Measurements from ENCODE around the gene PRR3.

Gene PRR3

GRCh38 chr6:30571762-30572082, 14.6 kb downstream of the PRR3 start:
- DNase-seq (ENCODE audit: low spot score) = no peak

- DNase-seq (ENCODE audit: low spot score) = no peak
These were observed 15.1 kb downstream of the PRR3 start for GRCh38 chr6:30572148-30572547.

DNA sequence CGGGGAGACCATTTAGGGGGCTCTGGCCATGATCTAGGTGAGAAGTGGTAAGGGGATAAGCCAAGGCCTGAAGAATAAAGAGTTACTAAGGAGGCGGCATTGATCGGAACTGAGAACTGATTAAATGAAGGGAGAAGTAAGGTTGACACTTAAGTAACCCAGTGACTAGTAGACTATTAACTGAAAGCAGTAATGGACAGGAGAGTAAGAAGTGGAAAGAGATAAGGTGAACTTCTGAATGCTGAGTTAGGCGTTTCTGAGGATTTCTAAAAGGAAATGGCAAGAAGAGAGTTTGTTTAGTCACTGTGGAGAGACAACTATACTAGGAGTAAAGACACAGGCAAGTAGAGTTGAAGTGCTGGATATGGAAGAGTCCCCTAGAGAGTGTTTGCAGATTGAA, 16.0 kb downstream of the PRR3 start:
- DNase-seq (ENCODE audit: low spot score) = no peak

- no peak for DNase-seq (ENCODE audit: low spot score)
These were observed 21.0 kb downstream of the PRR3 start for GRCh38 chr6:30578051-30578450.

DNA sequence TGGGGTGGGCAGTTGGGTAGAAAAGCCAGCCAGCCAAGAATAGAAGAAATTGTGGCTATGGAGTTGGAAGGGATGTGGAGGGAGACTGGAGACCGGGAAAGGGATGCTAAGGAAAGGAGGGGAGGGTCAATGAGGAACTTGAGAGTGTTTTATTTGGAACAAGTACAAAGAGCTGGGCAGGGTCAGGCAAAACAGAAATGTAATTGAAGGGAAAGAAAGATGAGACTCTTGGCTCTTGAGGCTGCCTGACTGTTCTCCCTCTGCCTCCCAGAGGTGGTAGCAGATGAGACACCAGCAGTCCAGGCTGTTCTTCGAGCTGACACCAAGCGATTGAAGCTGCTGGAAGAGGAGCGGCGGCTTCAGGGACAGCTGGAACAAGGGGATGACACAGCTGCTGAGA, 26.8 kb downstream of the PRR3 start:
- no peak for DNase-seq (ENCODE audit: low spot score)

DNA sequence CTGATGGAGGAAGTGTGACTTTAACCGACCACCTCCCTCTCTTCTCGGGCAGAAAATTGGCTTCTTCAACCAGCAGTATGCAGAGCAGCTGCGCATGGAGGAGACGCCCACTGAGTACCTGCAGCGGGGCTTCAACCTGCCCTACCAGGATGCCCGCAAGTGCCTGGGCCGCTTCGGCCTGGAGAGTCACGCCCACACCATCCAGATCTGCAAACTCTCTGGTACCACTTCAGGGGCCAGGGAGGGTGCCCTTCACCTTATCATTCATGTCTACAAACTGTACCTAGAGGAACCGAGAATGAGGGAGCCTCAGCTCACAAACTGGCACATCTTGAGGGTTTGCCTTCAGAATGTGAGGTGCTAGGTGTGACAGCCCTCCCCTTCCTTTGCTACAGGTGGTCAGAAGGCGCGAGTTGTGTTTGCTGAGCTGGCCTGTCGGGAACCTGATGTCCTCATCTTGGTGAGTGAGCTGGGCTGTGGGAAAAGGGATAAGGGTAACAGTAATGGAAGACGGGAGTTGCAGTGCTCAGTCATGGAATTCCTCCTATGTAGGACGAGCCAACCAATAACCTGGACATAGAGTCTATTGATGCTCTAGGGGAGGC, 32.8 kb downstream of the PRR3 start:
- DNase-seq (ENCODE audit: low spot score) = no peak

DNA sequence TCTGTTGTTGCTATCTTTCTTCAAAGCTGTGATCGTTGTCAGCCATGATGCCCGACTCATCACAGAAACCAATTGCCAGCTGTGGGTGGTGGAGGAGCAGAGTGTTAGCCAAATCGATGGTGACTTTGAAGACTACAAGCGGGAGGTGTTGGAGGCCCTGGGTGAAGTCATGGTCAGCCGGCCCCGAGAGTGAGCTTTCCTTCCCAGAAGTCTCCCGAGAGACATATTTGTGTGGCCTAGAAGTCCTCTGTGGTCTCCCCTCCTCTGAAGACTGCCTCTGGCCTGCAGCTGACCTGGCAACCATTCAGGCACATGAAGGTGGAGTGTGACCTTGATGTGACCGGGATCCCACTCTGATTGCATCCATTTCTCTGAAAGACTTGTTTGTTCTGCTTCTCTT, 33.4 kb downstream of the PRR3 start:
- no peak for DNase-seq (ENCODE audit: low spot score)

DNA sequence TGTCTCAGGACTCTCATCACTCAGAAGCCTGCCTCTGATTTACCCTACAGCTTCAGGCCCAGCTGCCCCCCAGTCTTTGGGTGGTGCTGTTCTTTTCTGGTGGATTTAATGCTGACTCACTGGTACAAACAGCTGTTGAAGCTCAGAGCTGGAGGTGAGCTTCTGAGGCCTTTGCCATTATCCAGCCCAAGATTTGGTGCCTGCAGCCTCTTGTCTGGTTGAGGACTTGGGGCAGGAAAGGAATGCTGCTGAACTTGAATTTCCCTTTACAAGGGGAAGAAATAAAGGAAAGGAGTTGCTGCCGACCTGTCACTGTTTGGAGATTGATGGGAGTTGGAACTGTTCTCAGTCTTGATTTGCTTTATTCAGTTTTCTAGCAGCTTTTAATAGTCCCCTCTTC, 33.9 kb downstream of the PRR3 start:
- peak; percentile 71 for DNase-seq (ENCODE audit: low spot score)

- DNase-seq (ENCODE audit: low spot score) = no peak
These were observed 35.2 kb downstream of the PRR3 start for GRCh38 chr6:30592287-30592686.

DNA sequence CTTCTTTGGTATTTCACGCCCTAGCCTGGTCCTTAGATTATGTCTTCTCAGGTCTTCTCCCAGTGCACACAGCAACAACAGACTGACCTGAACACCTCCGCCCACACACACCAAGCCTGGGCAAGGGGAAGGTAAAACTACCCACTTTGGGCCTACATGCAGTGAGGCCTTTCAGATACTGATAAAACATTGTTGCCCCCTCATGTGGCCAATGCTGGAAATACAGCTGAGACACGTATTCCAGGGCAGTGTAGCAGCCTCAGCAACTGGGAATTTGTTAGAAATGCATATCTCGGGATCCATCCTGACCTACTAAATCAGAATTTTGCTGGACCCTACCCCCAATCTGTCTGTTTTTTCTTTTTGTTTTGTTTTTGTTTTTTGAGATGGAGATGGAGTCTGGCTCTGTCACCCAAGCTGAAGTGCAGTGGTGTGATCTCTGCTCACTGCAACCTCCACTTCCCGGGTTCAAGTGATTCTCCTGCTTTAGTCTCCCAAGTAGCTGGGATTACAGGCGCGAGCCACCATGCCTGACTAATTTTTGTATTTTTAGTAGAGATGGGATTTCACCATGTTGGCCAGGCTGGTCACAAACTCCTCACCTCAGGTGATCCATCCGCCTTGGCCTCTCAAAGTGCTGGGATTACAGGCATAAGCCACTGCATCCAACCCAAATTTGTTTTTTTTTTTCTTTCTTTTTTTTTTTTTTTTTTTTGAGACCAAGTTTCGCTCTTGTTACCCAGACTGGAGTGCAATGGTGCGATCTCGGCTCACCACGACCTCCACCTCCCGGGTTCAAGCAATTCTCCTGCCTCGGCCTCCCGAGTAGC, 40.4 kb downstream of the PRR3 start:
- DNase-seq (ENCODE audit: low spot score) = peak; percentile 79

DNA sequence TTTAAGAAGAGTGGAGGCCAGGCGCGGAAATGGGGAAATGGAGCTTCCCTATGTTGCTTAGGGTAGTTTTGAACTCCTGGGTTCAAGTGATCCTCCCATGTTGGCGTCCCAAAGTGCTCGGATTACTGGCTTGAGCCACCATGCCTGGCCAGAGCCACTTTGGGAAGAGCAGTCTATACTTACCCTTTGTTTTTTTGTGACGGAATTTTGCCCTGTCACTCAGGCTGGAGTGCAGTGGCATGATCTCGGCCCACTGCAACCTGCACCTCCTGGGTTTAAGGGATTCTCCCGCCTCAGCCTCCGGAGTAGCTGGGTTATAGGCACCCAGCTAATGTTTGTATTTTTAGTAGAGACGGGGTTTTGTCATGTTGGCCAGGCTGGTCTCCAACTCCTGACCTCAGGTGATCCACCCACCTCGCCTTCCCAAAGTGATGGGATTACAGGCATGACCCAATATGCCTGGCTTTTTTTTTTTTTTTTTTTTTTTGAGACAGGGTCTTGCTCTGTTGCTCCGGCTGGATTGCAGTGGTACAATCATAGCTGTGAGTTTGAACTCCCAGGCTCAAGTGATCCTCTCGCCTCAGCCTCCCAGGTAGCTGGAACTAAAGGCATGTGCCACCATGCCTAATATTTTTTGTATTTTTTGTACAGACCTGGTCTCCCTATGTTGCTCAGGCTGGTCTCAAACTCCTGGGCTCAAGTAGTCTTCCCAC, 42.0 kb downstream of the PRR3 start:
- DNase-seq (ENCODE audit: low spot score) = no peak

DNA sequence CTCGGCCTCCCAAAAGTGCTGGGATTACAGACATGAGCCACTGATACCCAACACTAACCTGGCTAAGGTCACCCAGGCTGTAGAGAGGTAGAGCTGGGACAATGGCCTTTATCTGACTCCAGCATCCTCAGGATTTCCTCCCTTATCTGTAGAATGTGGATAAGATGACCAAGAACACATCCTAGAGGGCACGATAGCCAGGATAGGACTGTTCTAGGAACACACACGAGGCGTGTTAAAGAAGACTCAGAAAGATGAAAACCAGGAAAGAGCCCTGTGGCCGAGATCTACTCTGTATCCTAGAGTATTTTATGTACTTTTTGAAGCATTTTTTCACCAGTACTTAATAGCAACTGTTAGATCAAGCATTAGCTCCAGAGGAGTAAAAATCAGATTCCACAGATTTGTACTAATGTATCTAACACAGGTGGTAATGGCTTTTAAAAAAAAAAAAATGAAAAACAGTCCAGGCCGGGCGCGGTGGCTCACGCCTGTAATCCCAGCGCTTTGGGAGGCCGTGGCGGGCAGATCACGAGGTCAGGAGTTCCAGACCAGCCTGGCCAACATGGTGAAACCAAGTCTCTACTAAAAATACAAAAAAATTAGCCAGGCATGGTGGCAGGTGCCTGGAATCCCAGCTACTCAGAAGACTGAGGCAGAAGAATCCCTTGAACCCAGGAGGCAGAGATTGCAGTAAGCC, 42.7 kb downstream of the PRR3 start:
- no peak for DNase-seq (ENCODE audit: low spot score)

DNA sequence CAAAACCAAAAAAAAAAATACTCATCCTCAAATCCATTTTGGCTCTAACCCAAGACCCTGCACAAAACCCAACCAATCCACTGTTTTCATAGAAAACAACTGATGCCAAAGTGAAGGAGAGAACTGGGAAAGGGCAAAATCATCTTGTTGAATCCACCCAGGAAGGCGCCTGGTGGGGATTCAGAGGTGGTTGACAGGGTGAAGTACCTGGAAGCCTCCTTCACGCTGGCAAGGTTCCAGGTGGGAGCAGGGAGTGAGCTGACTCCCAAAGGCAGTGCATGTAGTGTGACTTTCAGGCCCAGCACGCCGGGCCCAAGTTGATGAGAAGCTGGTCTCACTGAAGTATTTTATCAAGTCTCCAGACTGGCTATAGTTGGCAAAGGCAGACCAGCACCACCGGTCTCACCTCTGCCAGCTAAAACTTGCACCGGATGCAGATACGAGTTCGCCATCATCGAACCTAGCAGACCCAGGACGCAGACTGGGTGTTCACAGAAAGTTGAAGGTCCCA, 43.4 kb downstream of the PRR3 start:
- DNase-seq (ENCODE audit: low spot score) = no peak

- DNase-seq (ENCODE audit: low spot score) = no peak
These were observed 44.3 kb downstream of the PRR3 start for GRCh38 chr6:30601436-30601814.

- no peak for DNase-seq (ENCODE audit: low spot score)
These were observed 44.9 kb downstream of the PRR3 start for GRCh38 chr6:30601815-30602641.

DNA sequence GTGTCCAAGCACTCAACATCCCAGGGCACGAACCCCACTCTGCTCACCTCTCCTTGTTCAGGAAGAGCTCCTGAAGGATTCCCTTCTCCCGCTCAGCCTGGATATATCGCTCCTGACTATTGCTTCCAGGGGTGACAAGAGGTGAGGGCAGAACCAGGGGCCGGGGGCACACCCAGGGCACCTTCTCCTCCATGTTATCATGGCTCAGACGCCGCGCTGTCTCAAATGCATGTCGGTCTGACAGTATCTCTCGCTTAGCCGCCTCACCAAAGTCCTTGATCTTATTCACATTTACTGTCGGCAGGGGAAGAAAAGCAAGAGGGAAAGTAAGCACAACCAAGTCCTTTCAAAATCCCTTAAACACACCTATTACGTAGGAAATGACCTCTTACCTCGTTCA, 46.9 kb downstream of the PRR3 start:
- DNase-seq (ENCODE audit: low spot score) = no peak

DNA sequence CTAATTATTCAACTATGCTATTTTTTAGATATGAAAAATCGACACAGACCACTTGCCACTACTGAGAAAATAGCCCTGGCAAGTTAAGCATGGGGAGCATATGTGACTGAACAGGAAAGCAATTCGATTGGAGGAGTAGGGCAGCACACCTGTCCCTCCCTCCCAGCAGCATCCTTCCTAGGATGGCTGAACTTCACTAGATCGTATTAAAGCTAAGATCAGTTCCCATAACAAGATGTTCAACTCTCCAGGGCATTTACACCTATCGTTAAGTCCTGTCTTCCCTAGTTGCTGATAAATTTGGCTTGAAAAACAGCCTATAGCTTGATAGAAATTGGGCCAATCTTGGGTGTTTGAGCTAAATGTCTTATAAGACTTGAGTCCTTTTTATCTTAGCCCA, 53.0 kb downstream of the PRR3 start:
- DNase-seq (ENCODE audit: low spot score) = no peak

DNA sequence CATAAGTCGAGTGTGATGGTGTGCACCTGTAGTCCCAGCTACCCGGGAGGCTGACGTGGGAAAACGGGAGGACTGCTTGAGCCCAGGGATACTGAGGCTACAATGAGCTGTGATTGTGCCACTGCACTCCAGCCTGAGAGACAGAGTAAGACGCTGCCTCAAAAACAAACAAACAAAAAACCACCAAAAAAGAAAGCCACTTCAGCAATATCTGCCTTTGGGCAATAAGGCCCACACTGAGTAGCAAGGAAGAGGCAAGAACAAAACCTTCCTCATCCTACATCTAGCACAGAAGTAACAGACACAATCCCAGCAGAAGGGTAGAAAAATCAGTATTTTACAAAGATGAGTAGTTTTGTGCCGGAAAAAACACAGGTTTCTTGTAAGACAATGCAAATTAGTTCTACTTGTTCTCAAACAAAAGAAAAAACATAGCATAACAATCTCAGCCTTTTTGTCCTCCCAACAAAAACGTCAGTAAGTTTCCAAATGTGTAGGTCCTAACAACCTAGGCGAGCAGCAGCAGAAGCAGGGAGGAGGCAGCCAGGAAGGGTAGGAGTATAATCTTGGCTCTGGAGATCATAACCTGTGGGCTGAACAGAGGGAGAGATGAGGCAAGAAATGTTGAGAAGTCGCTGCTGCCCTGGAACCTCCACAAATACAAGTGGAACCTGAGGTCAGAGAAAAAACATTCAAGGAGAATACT, 54.2 kb downstream of the PRR3 start:
- no peak for DNase-seq (ENCODE audit: low spot score)

DNA sequence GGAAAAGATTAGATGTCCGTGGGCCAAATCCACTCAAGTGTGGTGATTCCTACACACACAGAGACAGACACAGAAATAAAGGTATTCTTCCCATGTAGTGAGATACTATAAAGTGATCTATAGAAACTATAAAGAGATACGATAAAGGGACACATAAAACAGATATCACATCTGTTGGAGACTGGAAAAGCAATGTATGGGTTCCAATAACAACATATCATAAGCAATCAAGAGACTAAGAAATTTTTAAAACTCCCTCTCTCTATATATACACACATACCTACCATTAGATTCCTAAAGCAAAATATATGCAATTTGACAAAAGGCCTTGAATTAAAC, 54.7 kb downstream of the PRR3 start:
- no peak for DNase-seq (ENCODE audit: low spot score)

- DNase-seq (ENCODE audit: low spot score) = no peak
These were observed 55.1 kb downstream of the PRR3 start for GRCh38 chr6:30612213-30612612.

DNA sequence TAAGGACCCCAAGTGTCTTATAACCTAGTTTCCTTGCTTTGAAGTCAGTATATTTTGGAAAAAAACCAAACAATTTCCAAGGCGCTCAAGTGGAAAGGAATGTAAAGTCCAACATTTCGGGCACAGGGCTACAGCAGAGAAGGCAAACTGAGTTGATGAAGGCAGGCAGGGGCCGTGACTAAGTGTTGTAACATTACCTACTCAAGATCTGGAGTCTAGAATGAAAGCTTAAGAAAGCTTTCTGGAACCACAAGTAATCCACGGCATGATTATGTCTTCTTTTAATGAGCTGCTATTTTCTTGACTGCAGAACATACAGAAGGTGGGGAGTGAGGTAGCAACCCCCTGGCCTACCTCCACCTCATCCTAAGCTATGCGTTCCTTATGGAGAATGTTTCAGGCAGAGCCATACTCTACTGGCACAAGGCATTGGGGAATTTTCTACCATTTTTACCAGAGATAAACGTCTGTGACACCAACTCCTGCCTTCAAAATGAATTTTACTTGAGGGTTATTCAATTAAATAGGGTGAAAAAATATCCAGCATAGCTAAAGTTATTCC, 55.7 kb downstream of the PRR3 start:
- peak; percentile 45 for DNase-seq (ENCODE audit: low spot score)
